ENCODE results near the gene MAP2K5.

- TF ChIP-seq MAX (IDR thresholded peaks at IDR 0.05) (no peak), EGR1 (IDR thresholded peaks at IDR 0.05; ENCODE audit: low read depth in 2 of 2) (no peak), CTCF (IDR thresholded peaks at IDR 0.05; ENCODE audit: low read depth, low read length, missing input control) (no peak), YY1 (IDR thresholded peaks at IDR 0.05) (no peak)
Measured at GRCh38 chr15:67779549-67780111, 237.1 kb downstream of the MAP2K5 start.

Data from liver (tissue), 3 donors.